B cell (primary cell): ENCODE data around the gene CUBN. TPM values are rescaled to one million over a fixed set of nuclear protein-coding genes. Genes with fewer than 3 reads are reported as not detected.

Source experiments
- ATAC-seq: fragments of 200-7000 bp; cut with Tn5 transposase; one replicate; pipeline ENCODE4 v1.10.0; 2021; ENCODE audit warnings: low read depth, mild to moderate bottlenecking, moderate number of reproducible peaks, moderate library complexity
- CTCF ChIA-PET: fragments of 350-600 bp; sonication (Branson Sonifier 250); formaldehyde crosslinking; loops from one replicate; lab custom pipeline; 2021; ENCODE audit warnings: antibody characterized with exemption, inconsistent platforms; lab: Charles Lee
- POLR2A ChIA-PET: fragments of 350-600 bp; sonication (Branson Sonifier 250); formaldehyde crosslinking; loops from one replicate; lab custom pipeline; 2021; ENCODE audit warnings: antibody characterized with exemption; lab: Charles Lee
- DNase-seq: peaks from one replicate; pipeline ENCODE4 v3.0.0; 2013
- H2AFZ ChIP-seq: 2 replicates; pipeline ENCODE4 v1.6.1; 2012; ENCODE audit warnings: mild to moderate bottlenecking, low read depth, low read length; ENCODE audit not compliant: insufficient read depth, poor library complexity, severe bottlenecking
- H3K27ac ChIP-seq, 2 donors: 1 replicate in 1 of 2; 2 replicates in 1 of 2; pipeline ENCODE4 v1.5.1; 2012 to 2013; ENCODE audit warnings: low read length in 2 of 2, mild to moderate bottlenecking in 2 of 2, moderate library complexity in 1 of 2
- H3K27me3 ChIP-seq, 4 experiments: fragments of 200-600 bp in 1 of 4; sonication (generic) in 1 of 4; replicated peaks in 1 of 4; 1 replicate in 2 of 4; 2 replicates in 2 of 4; pipeline versions ENCODE4 v1.6.1 to v1.7.0; 2013 to 2016; ENCODE audit warnings: low read length in 3 of 4, mild to moderate bottlenecking in 2 of 4, mixed read lengths in 1 of 4, moderate library complexity in 1 of 4; ENCODE audit not compliant: insufficient read depth in 4 of 4, control insufficient read depth in 3 of 4; ENCODE audit errors: control extremely low read depth in 1 of 4
- H3K36me3 ChIP-seq, 2 experiments: replicated peaks in 1 of 2; 1 replicate in 1 of 2; 2 replicates in 1 of 2; pipeline versions ENCODE4 v1.6.1 to v1.7.1; 2013; ENCODE audit warnings: low read length in 1 of 2; ENCODE audit not compliant: insufficient read depth in 2 of 2, control insufficient read depth in 1 of 2; ENCODE audit errors: control extremely low read depth in 1 of 2, extremely low read depth in 1 of 2
- H3K4me1 ChIP-seq, 2 donors: fragments of 200-600 bp in 1 of 2; sonication (generic) in 1 of 2; 1 replicate in 1 of 2; 2 replicates in 1 of 2; pipeline versions ENCODE4 v1.5.1 to v1.6.1; 2013 to 2017; ENCODE audit warnings: low read length in 2 of 2; ENCODE audit not compliant: control insufficient read depth in 2 of 2, insufficient read depth in 2 of 2
- H3K4me2 ChIP-seq: replicated peaks from 2 replicates; pipeline ENCODE3; 2012; ENCODE audit warnings: mild to moderate bottlenecking, low read depth, low read length; ENCODE audit not compliant: poor library complexity, severe bottlenecking
- H3K4me3 ChIP-seq, 5 experiments: fragments of 200-600 bp in 1 of 5; sonication (generic) in 1 of 5; 1 replicate in 3 of 5; 2 replicates in 2 of 5; pipeline versions ENCODE4 v1.5.1 to v1.7.0; 2011 to 2016; ENCODE audit warnings: low read length in 4 of 5, mild to moderate bottlenecking in 4 of 5, low read depth in 2 of 5, control low read depth in 1 of 5, moderate library complexity in 1 of 5; ENCODE audit not compliant: insufficient read depth in 1 of 5; ENCODE audit errors: control extremely low read depth in 1 of 5, extremely low read depth in 1 of 5
- H3K79me2 ChIP-seq: fragments of 200-600 bp; sonication (generic); one replicate; pipeline ENCODE4 v1.6.0; 2016; ENCODE audit warnings: low read length; ENCODE audit not compliant: control insufficient read depth, insufficient read depth
- H3K9ac ChIP-seq: fragments of 200-600 bp; sonication (generic); 2 replicates; pipeline ENCODE4 v1.6.1; 2017; ENCODE audit warnings: mild to moderate bottlenecking, low read length, moderate library complexity
- H3K9me3 ChIP-seq, 3 donors: one replicate each; pipeline versions ENCODE4 v1.6.1 to v1.7.1; 2013; ENCODE audit warnings: low read length in 2 of 3; ENCODE audit not compliant: control insufficient read depth in 2 of 3, insufficient read depth in 1 of 3; ENCODE audit errors: control extremely low read depth in 1 of 3
- H4K20me1 ChIP-seq: 2 replicates; pipeline ENCODE4 v1.6.0; 2012; ENCODE audit warnings: mild to moderate bottlenecking, low read length; ENCODE audit not compliant: insufficient read depth, control insufficient read depth, poor library complexity, severe bottlenecking
- H3K27ac Mint-ChIP-seq: one replicate; pipeline ENCODE4 v1.8.0; 2021; ENCODE audit warnings: mixed read lengths
- H3K27me3 Mint-ChIP-seq: one replicate; pipeline ENCODE4 v1.8.0; 2021; ENCODE audit warnings: mixed read lengths
- H3K4me1 Mint-ChIP-seq: one replicate; pipeline ENCODE4 v1.8.0; 2021; ENCODE audit warnings: mixed read lengths
- H3K4me3 Mint-ChIP-seq: one replicate; pipeline ENCODE4 v1.8.0; 2021; ENCODE audit warnings: mixed read lengths
- H3K9me3 Mint-ChIP-seq: one replicate; pipeline ENCODE4 v1.8.0; 2022; ENCODE audit warnings: mixed read lengths; ENCODE audit not compliant: insufficient read depth
- EZH2 ChIP-seq: IDR thresholded peaks from 2 replicates; pipeline ENCODE4 v1.6.1; 2012; ENCODE audit warnings: borderline replicate concordance, low read depth, mild to moderate bottlenecking, moderate library complexity, low read length; ENCODE audit not compliant: insufficient read depth, poor library complexity, severe bottlenecking
- WGBS: methylation state at CpG from one replicate; pipeline ENCODE4 v1.1.5; 2013; ENCODE audit warnings: missing lambda C conversion rate; ENCODE audit not compliant: insufficient coverage; 5-methylcytosine and 5-hydroxymethylcytosine counted together
- intact Hi-C: fragments of 100-400 bp; cut with micrococcal nuclease; formaldehyde crosslinking; loops from one replicate; pipeline ENCODE4 v1.10.0; 2022
- polyA plus RNA-seq: library from polyadenylated mRNA; depleted of rRNA; stranded (reverse); fragments of >200 nt; gene quantifications from 2 replicates; pipeline ENCODE4 v1.2.3, GENCODE V29; 2012
- total RNA-seq, 2 donors: library from RNA; stranded (reverse); fragments of 120-200 nt in 1 of 2; gene quantifications; 1 replicate in 1 of 2; 2 replicates in 1 of 2; pipeline versions ENCODE4 v1.2.3 to v1.2.4, GENCODE V29; 2013 to 2022
- TF ChIP-seq, protein P1 (sequence below): fragments of 200-600 bp; IDR thresholded peaks from one replicate; pipeline ENCODE4 v1.8.0; 2022; ENCODE audit warnings: antibody characterized with exemption, mild to moderate bottlenecking

The CUBN gene
- total and polyA plus RNA-seq, 2 donors (not counting 1 experiment from before 2014, with no cell fraction given), result 4.2 to 5.7 TPM

DNA sequence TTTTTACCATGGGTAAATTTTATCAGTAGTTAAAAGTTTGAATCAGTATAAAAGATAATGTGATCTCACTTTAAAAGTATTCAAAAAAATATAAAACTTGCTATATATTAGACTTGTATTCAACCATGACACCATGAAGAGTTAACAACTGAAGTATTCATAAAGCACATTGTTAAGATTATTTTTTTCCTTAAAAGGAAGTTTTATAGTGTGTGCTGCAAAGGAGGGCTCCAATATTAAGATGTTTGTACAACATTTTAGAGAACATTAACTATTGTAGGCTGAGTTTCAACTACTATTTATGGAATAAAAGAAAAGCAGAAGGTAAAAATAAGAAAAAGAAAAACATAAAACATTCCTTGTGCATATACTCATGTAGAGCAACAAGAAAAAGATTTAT is 24.5 kb upstream of the CUBN start:
- TF ChIP-seq, protein P1, sequence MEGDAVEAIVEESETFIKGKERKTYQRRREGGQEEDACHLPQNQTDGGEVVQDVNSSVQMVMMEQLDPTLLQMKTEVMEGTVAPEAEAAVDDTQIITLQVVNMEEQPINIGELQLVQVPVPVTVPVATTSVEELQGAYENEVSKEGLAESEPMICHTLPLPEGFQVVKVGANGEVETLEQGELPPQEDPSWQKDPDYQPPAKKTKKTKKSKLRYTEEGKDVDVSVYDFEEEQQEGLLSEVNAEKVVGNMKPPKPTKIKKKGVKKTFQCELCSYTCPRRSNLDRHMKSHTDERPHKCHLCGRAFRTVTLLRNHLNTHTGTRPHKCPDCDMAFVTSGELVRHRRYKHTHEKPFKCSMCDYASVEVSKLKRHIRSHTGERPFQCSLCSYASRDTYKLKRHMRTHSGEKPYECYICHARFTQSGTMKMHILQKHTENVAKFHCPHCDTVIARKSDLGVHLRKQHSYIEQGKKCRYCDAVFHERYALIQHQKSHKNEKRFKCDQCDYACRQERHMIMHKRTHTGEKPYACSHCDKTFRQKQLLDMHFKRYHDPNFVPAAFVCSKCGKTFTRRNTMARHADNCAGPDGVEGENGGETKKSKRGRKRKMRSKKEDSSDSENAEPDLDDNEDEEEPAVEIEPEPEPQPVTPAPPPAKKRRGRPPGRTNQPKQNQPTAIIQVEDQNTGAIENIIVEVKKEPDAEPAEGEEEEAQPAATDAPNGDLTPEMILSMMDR, result no peak
- TF ChIP-seq EZH2, result no peak
- H2AFZ ChIP-seq, result no peak overlapping the region
- no peaks in the 10 kb centered on the region for H3K27me3 ChIP-seq
- no peaks in the 10 kb centered on the region for H3K4me1 ChIP-seq
- DNase-seq (no peak), ATAC-seq (no peak)
- H3K36me3 ChIP-seq, result peaks cover 0 to 6% of the 10 kb centered on the region in 2 experiments
- H3K9ac ChIP-seq, result no peak overlapping the region
- no peak overlapping the region for H3K4me2 ChIP-seq
- intact Hi-C loops, result no loop called here
- H3K4me3 ChIP-seq, result no peak overlapping the region
- no peaks in the 10 kb centered on the region for H3K9me3 Mint-ChIP-seq
- no peaks in the 10 kb centered on the region for H3K9me3 ChIP-seq
- no peak overlapping the region for H3K4me3 Mint-ChIP-seq
- H3K79me2 ChIP-seq, result no peaks in the 10 kb centered on the region
- POLR2A ChIA-PET, result no interaction called here
- no peaks in the 10 kb centered on the region for H4K20me1 ChIP-seq
- no peaks in the 10 kb centered on the region for H3K4me1 Mint-ChIP-seq
- CTCF ChIA-PET, result no interaction called here
- no peaks in the 10 kb centered on the region for H3K27me3 Mint-ChIP-seq
- H3K27ac Mint-ChIP-seq, result no peak overlapping the region
- H3K27ac ChIP-seq, result no peak overlapping the region

DNA sequence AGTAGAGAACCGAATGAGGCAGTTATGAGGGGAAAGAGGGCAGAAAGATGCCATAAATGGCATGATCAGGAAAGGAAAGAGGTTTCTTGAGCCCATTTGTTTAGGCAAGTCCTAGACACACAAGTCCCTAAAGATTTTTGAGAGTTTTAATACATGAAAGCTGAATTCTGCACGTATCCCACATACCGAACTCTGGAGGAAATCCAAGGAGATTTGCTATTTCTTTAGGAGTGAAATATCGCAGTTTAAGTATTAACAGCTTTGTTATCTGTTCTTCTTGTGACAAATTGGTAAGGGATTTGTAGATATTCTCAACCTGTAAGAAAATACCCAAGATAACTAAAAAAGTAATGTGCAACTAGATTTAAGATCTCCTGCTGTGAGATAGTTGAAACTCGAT is 23.7 kb upstream of the CUBN start:
- no peak overlapping the region for H3K9ac ChIP-seq
- H4K20me1 ChIP-seq, result no peaks in the 10 kb centered on the region
- Mint-ChIP-seq H3K4me1 (no peaks in the 10 kb centered on the region), H3K27me3 (no peaks in the 10 kb centered on the region), H3K4me3 (no peak overlapping the region), H3K9me3 (no peaks in the 10 kb centered on the region), H3K27ac (no peak overlapping the region)
- H2AFZ ChIP-seq, result no peak overlapping the region
- H3K27ac ChIP-seq, result no peak overlapping the region
- H3K27me3 ChIP-seq, result no peaks in the 10 kb centered on the region
- no peaks in the 10 kb centered on the region for H3K79me2 ChIP-seq
- no peak overlapping the region for H3K4me2 ChIP-seq
- intact Hi-C loops, result no loop called here
- peaks cover 0 to 6% of the 10 kb centered on the region in 2 experiments for H3K36me3 ChIP-seq
- no peak overlapping the region for H3K4me3 ChIP-seq
- ChIA-PET CTCF (interaction anchor here (0.5 kb wide), 1 partner anchor 1326 kb away, joined by 3 read pairs; no protein-coding TSS in a partner anchor), POLR2A (no interaction called here)
- H3K9me3 ChIP-seq, result no peaks in the 10 kb centered on the region
- WGBS, result 100% methylated on average over 2 of the region's 5 CpGs
- TF ChIP-seq, protein P1, result no peak
- TF ChIP-seq EZH2, result no peak
- no peaks in the 10 kb centered on the region for H3K4me1 ChIP-seq
- no peak for ATAC-seq
- DNase-seq, result no peak
